Measurements from ENCODE around the gene P2RY13. TPM values are rescaled to one million over a fixed set of nuclear protein-coding genes. Genes with fewer than 3 reads are reported as not detected.

P2RY13 gene
- total and polyA plus RNA-seq, 5 donors from 2014 or later, result 0.13 TPM; not detected in 4

DNA sequence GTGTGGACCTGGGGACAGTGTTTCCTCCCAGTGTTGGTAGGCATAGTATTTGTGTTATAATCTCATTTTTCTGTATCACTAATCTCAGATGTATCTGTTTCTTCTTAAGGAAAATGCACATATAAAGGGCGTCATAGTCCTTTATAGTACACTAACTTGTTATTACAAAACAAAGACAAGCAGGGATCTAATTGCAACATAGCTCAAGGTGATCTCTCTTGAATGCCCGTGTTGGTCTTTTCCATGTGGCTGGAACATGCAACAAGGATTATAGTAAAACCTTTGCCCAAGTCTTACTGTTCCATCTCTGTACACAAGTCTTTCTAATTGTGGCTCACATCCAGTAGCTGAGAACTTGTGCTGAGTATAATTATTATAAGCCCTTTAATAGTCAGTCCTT, 9.2 kb downstream of the P2RY13 start:
- no peak overlapping the region for H3K4me3 ChIP-seq (ENCODE audit: low read depth, low read length)
- H3K9me3 Mint-ChIP-seq, result peaks cover 0 to 1% (median 0%) of the 10 kb centered on the region in 7 donors
- H3K36me3 Mint-ChIP-seq, result no peaks in the 10 kb centered on the region
- H3K4me1 ChIP-seq (ENCODE audit: control insufficient read depth, insufficient read depth, low read length, poor library complexity, severe bottlenecking), result no peaks in the 10 kb centered on the region
- DNase-seq (no peak), ATAC-seq (ENCODE audit: low read depth in 2 of 2) (no peak)
- no peaks in the 10 kb centered on the region for H3K9me3 ChIP-seq (ENCODE audit: control insufficient read depth in 2 of 2, low read length in 2 of 2)
- H3K36me3 ChIP-seq (ENCODE audit: control insufficient read depth, insufficient read depth, low read length), result no peaks in the 10 kb centered on the region
- no peak overlapping the region for H3K27ac ChIP-seq (ENCODE audit: insufficient read depth, low read length, poor library complexity, severe bottlenecking)
- peaks cover 26% of the 10 kb centered on the region for H3K27me3 Mint-ChIP-seq
- peaks cover 0 to 3% (median 0%) of the 10 kb centered on the region in 4 donors for H3K4me1 Mint-ChIP-seq
- no peak overlapping the region for H3K4me3 Mint-ChIP-seq
- H3K27ac Mint-ChIP-seq, result no peak overlapping the region
- H3K27me3 ChIP-seq (ENCODE audit: control insufficient read depth, insufficient read depth, low read length), result peaks cover 2% of the 10 kb centered on the region

DNA sequence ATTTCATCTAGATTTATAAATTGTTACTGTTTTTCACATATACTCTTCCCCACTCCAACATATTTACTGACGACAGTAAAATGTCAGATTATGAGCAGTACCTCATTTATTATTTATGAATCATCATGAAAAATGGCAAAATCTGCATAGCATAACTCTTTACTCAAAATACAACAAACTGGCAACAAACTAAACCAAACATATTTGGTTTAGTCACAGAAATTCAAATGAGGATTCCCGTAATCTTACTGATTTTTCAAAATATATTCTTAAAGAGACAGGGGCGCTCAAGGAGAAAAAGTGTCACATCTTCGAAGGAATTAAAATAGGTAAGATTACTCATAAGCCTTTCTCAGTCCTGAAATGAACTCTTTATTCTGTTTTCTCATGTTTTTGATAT, 9.7 kb downstream of the P2RY13 start:
- Mint-ChIP-seq H3K9me3 (peaks cover 0 to 1% (median 0%) of the 10 kb centered on the region in 7 donors), H3K4me3 (no peak overlapping the region), H3K4me1 (peaks cover 0 to 3% (median 0%) of the 10 kb centered on the region in 4 donors), H3K36me3 (no peaks in the 10 kb centered on the region), H3K27ac (no peak overlapping the region), H3K27me3 (peaks cover 30% of the 10 kb centered on the region)
- Histone ChIP-seq H3K4me1 (ENCODE audit: control insufficient read depth, insufficient read depth, low read length, poor library complexity, severe bottlenecking) (no peaks in the 10 kb centered on the region), H3K4me3 (ENCODE audit: low read depth, low read length) (no peak overlapping the region), H3K9me3 (ENCODE audit: control insufficient read depth in 2 of 2, low read length in 2 of 2) (no peaks in the 10 kb centered on the region), H3K27me3 (ENCODE audit: control insufficient read depth, insufficient read depth, low read length) (peaks cover 2% of the 10 kb centered on the region), H3K36me3 (ENCODE audit: control insufficient read depth, insufficient read depth, low read length) (no peaks in the 10 kb centered on the region), H3K27ac (ENCODE audit: insufficient read depth, low read length, poor library complexity, severe bottlenecking) (no peak overlapping the region)
- ATAC-seq (ENCODE audit: low read depth in 2 of 2) (no peak), DNase-seq (no peak)

DNA sequence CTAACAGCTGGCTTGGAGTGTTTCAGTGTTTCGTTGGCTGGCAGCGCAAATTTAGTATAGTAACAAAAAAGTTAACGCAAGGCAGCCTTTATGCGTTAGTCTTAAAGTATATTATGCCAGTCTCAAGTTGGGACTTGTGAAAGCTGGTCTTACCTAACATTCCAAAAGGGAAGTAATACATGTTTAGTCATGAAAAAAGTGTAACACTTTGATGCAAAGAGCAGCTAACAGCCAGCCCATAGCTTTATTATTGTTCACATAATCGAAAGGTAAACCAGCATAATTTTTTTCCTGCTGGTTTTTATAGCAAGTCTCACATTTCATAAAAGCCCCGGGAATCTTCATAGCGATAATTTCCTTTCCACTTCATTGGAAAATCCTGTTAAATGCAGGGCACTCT, 10.4 kb downstream of the P2RY13 start:
- Mint-ChIP-seq H3K4me3 (no peak overlapping the region), H3K4me1 (peaks cover 0 to 3% (median 0%) of the 10 kb centered on the region in 4 donors), H3K9me3 (peaks cover 0 to 1% (median 0%) of the 10 kb centered on the region in 7 donors), H3K27ac (no peak overlapping the region), H3K27me3 (peaks cover 30% of the 10 kb centered on the region), H3K36me3 (no peaks in the 10 kb centered on the region)
- Histone ChIP-seq H3K4me3 (ENCODE audit: low read depth, low read length) (no peak overlapping the region), H3K9me3 (ENCODE audit: control insufficient read depth in 2 of 2, low read length in 2 of 2) (no peaks in the 10 kb centered on the region), H3K27ac (ENCODE audit: insufficient read depth, low read length, poor library complexity, severe bottlenecking) (no peak overlapping the region), H3K27me3 (ENCODE audit: control insufficient read depth, insufficient read depth, low read length) (peaks cover 2% of the 10 kb centered on the region), H3K4me1 (ENCODE audit: control insufficient read depth, insufficient read depth, low read length, poor library complexity, severe bottlenecking) (no peaks in the 10 kb centered on the region), H3K36me3 (ENCODE audit: control insufficient read depth, insufficient read depth, low read length) (no peaks in the 10 kb centered on the region)
- DNase-seq (no peak), ATAC-seq (ENCODE audit: low read depth in 2 of 2) (no peak)

GRCh38 chr3:151318313-151318712, 11.0 kb downstream of the P2RY13 start:
- no peak overlapping the region for H3K4me3 ChIP-seq (ENCODE audit: low read depth, low read length)
- no peaks in the 10 kb centered on the region for H3K36me3 Mint-ChIP-seq
- H3K4me1 Mint-ChIP-seq, result peaks cover 0 to 3% (median 0%) of the 10 kb centered on the region in 4 donors
- H3K36me3 ChIP-seq (ENCODE audit: control insufficient read depth, insufficient read depth, low read length), result no peaks in the 10 kb centered on the region
- H3K27ac Mint-ChIP-seq, result no peak overlapping the region
- peaks cover 2% of the 10 kb centered on the region for H3K27me3 ChIP-seq (ENCODE audit: control insufficient read depth, insufficient read depth, low read length)
- H3K27ac ChIP-seq (ENCODE audit: insufficient read depth, low read length, poor library complexity, severe bottlenecking), result no peak overlapping the region
- peaks cover 0 to 1% (median 0%) of the 10 kb centered on the region in 7 donors for H3K9me3 Mint-ChIP-seq
- H3K9me3 ChIP-seq (ENCODE audit: control insufficient read depth in 2 of 2, low read length in 2 of 2), result no peaks in the 10 kb centered on the region
- no peak overlapping the region for H3K4me3 Mint-ChIP-seq
- no peak for ATAC-seq (ENCODE audit: low read depth in 2 of 2)
- no peaks in the 10 kb centered on the region for H3K4me1 ChIP-seq (ENCODE audit: control insufficient read depth, insufficient read depth, low read length, poor library complexity, severe bottlenecking)
- peaks cover 30% of the 10 kb centered on the region for H3K27me3 Mint-ChIP-seq
- no peak for DNase-seq

- H3K9me3 ChIP-seq (ENCODE audit: control insufficient read depth in 2 of 2, low read length in 2 of 2), result no peaks in the 10 kb centered on the region
- Mint-ChIP-seq H3K4me1 (peaks cover 0 to 3% (median 0%) of the 10 kb centered on the region in 4 donors), H3K36me3 (no peaks in the 10 kb centered on the region), H3K27ac (no peak within 1 kb of the TSS), H3K4me3 (no peak within 1 kb of the TSS), H3K27me3 (peaks cover 26% of the 10 kb centered on the region), H3K9me3 (peaks cover 0 to 1% (median 0%) of the 10 kb centered on the region in 7 donors)
- no peak within 1 kb of the TSS for H3K4me3 ChIP-seq (ENCODE audit: low read depth, low read length)
- no peaks in the 10 kb centered on the region for H3K36me3 ChIP-seq (ENCODE audit: control insufficient read depth, insufficient read depth, low read length)
- no peak within 1 kb of the TSS for H3K27ac ChIP-seq (ENCODE audit: insufficient read depth, low read length, poor library complexity, severe bottlenecking)
- DNase-seq (peak in 1 of 3 donors; percentile 18), ATAC-seq (ENCODE audit: low read depth in 2 of 2) (no peak)
- no peaks in the 10 kb centered on the region for H3K4me1 ChIP-seq (ENCODE audit: control insufficient read depth, insufficient read depth, low read length, poor library complexity, severe bottlenecking)
- H3K27me3 ChIP-seq (ENCODE audit: control insufficient read depth, insufficient read depth, low read length), result peaks cover 2% of the 10 kb centered on the region
Observed at GRCh38 chr3:151316267-151316991, 12.9 kb downstream of the P2RY13 start, which contains the start of gene GPR87. Gene GPR87 (minus strand): TSS chr3:151316820. CDS start chr3:151300100, 16,720 bp downstream.

GRCh38 chr3:151315846-151316245, 13.5 kb downstream of the P2RY13 start:
- H3K9me3 Mint-ChIP-seq, result no peaks in the 10 kb centered on the region
- peaks cover 26% of the 10 kb centered on the region for H3K27me3 Mint-ChIP-seq
- no peak overlapping the region for H3K4me3 Mint-ChIP-seq
- no peaks in the 10 kb centered on the region for H3K36me3 Mint-ChIP-seq
- Histone ChIP-seq H3K4me3 (ENCODE audit: low read depth, low read length) (no peak overlapping the region), H3K9me3 (ENCODE audit: control insufficient read depth in 2 of 2, low read length in 2 of 2) (no peaks in the 10 kb centered on the region), H3K36me3 (ENCODE audit: control insufficient read depth, insufficient read depth, low read length) (no peaks in the 10 kb centered on the region), H3K4me1 (ENCODE audit: control insufficient read depth, insufficient read depth, low read length, poor library complexity, severe bottlenecking) (no peaks in the 10 kb centered on the region), H3K27me3 (ENCODE audit: control insufficient read depth, insufficient read depth, low read length) (no peaks in the 10 kb centered on the region), H3K27ac (ENCODE audit: insufficient read depth, low read length, poor library complexity, severe bottlenecking) (no peak overlapping the region)
- ATAC-seq (ENCODE audit: low read depth in 2 of 2), result no peak
- H3K4me1 Mint-ChIP-seq, result peaks cover 0 to 3% (median 0%) of the 10 kb centered on the region in 4 donors
- no peak overlapping the region for H3K27ac Mint-ChIP-seq
- DNase-seq, result no peak

DNA sequence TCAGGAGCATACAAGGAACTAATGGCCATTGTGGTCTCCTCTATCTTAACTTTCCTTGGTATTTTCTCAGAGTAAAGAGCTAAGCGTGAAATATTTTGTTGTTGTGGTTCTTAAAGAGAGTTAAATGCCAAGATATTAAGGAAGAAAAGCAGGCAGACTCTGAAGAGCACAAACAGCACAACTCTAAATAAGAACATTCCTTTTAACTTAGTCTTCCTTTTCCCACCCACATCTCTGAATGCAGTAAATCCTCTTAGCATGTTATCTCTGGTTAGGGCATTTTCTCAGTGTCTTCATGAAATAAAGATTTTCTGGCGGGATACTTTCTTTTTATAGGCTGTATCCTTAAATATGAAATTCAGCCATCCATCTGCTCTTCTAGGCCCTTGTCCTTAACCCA, 14.2 kb downstream of the P2RY13 start:
- Histone ChIP-seq H3K4me3 (ENCODE audit: low read depth, low read length) (no peak overlapping the region), H3K36me3 (ENCODE audit: control insufficient read depth, insufficient read depth, low read length) (no peaks in the 10 kb centered on the region), H3K27ac (ENCODE audit: insufficient read depth, low read length, poor library complexity, severe bottlenecking) (no peak overlapping the region), H3K4me1 (ENCODE audit: control insufficient read depth, insufficient read depth, low read length, poor library complexity, severe bottlenecking) (no peaks in the 10 kb centered on the region), H3K27me3 (ENCODE audit: control insufficient read depth, insufficient read depth, low read length) (no peaks in the 10 kb centered on the region), H3K9me3 (ENCODE audit: control insufficient read depth in 2 of 2, low read length in 2 of 2) (no peaks in the 10 kb centered on the region)
- no peak for ATAC-seq (ENCODE audit: low read depth in 2 of 2)
- no peak overlapping the region for H3K27ac Mint-ChIP-seq
- H3K27me3 Mint-ChIP-seq, result peaks cover 26% of the 10 kb centered on the region
- DNase-seq, result no peak
- H3K4me3 Mint-ChIP-seq, result no peak overlapping the region
- no peaks in the 10 kb centered on the region for H3K36me3 Mint-ChIP-seq
- H3K9me3 Mint-ChIP-seq, result no peaks in the 10 kb centered on the region
- H3K4me1 Mint-ChIP-seq, result peaks cover 0 to 3% (median 0%) of the 10 kb centered on the region in 4 donors

- Mint-ChIP-seq H3K27me3 (peaks cover 26% of the 10 kb centered on the region), H3K4me3 (no peak overlapping the region), H3K27ac (no peak overlapping the region), H3K9me3 (no peaks in the 10 kb centered on the region), H3K4me1 (peaks cover 0 to 3% (median 0%) of the 10 kb centered on the region in 4 donors), H3K36me3 (no peaks in the 10 kb centered on the region)
- DNase-seq (no peak), ATAC-seq (ENCODE audit: low read depth in 2 of 2) (no peak)
- H3K36me3 ChIP-seq (ENCODE audit: control insufficient read depth, insufficient read depth, low read length), result no peaks in the 10 kb centered on the region
- H3K27ac ChIP-seq (ENCODE audit: insufficient read depth, low read length, poor library complexity, severe bottlenecking), result no peak overlapping the region
- no peaks in the 10 kb centered on the region for H3K9me3 ChIP-seq (ENCODE audit: control insufficient read depth in 2 of 2, low read length in 2 of 2)
- no peaks in the 10 kb centered on the region for H3K4me1 ChIP-seq (ENCODE audit: control insufficient read depth, insufficient read depth, low read length, poor library complexity, severe bottlenecking)
- no peak overlapping the region for H3K4me3 ChIP-seq (ENCODE audit: low read depth, low read length)
- H3K27me3 ChIP-seq (ENCODE audit: control insufficient read depth, insufficient read depth, low read length), result no peaks in the 10 kb centered on the region
Observed at GRCh38 chr3:151314593-151314992, 14.8 kb downstream of the P2RY13 start.
